ENCODE measurements around the gene AXIN1. TPM values are rescaled to one million over a fixed set of nuclear protein-coding genes. Genes with fewer than 3 reads are reported as not detected.

The AXIN1 gene
- total and polyA plus RNA-seq, 9 of the 15 experiments (the other 6 are each of a cell fraction or from before 2014, with no cell fraction given) = 0.42 to 58.0 (median 25.9) TPM

GRCh38 chr16:359067-359763 is 6.7 kb upstream of the AXIN1 start:
- in situ Hi-C loops (cut with MboI) = no loop called here
- no peak for FAIRE-seq
- TF ChIP-seq POU5F1 (IDR thresholded peaks at IDR 0.05; ENCODE audit: borderline replicate concordance, low read depth, low read length, partially characterized antibody) (no peak), MYNN (IDR thresholded peaks at IDR 0.05) (no peak), MYNN (CRISPR knock-in tag; IDR thresholded peaks at IDR 0.05) (no peak), ZNF717 (CRISPR knock-in tag; IDR thresholded peaks at IDR 0.05) (no peak), MAFF (IDR thresholded peaks at IDR 0.05; ENCODE audit: low read length) (no peak), ZNF589 (CRISPR knock-in tag; IDR thresholded peaks at IDR 0.05; ENCODE audit: low read depth) (no peak), ZNF561 (CRISPR knock-in tag; conservative IDR thresholded peaks at IDR 0.05) (no peak), SMARCA5 (IDR thresholded peaks at IDR 0.05) (no peak), ZBTB7A (IDR thresholded peaks at IDR 0.05; ENCODE audit: borderline replicate concordance, control insufficient read depth, low read depth, low read length) (no peak), NRF1 (conservative IDR thresholded peaks at IDR 0.05 in 1 of 2, IDR thresholded peaks at IDR 0.05 in 1 of 2) (no peak), RBM25 (IDR thresholded peaks at IDR 0.05; ENCODE audit: low read depth, low read length, severe bottlenecking) (no peak), TGIF2 (CRISPR knock-in tag; IDR thresholded peaks at IDR 0.05) (no peak), GATA2 (CRISPR knock-in tag; IDR thresholded peaks at IDR 0.05) (no peak), SOX6 (IDR thresholded peaks at IDR 0.05) (no peak), ZNF277 (CRISPR knock-in tag; IDR thresholded peaks at IDR 0.05; ENCODE audit: borderline replicate concordance) (no peak), RAD51 (IDR thresholded peaks at IDR 0.05; ENCODE audit: borderline replicate concordance, low read depth) (no peak)

More at GRCh38 chr16:359067-359763, 6.7 kb upstream of the AXIN1 start:
- no peaks in the 10 kb centered on the region for H3K36me3 ChIP-seq (ENCODE audit: control insufficient read depth, insufficient read depth, low read length)
- H3K79me2 ChIP-seq (ENCODE audit: control insufficient read depth, insufficient read depth, low read length) = no peaks in the 10 kb centered on the region
- no peaks in the 10 kb centered on the region for H3K9me3 ChIP-seq (replicated peaks; ENCODE audit: control insufficient read depth, insufficient read depth, low read depth, low read length)
- no peak for ATAC-seq
- H3K9me1 ChIP-seq (ENCODE audit: control insufficient read depth, insufficient read depth, low read length) = no peaks in the 10 kb centered on the region
- H3K27ac ChIP-seq (ENCODE audit: extremely low read depth, low read depth, low read length) = no peak overlapping the region
- peak overlapping the region in 1 of 2 experiments; percentile 28; a peak in 1 of 4 replicates for H3K9ac ChIP-seq (ENCODE audit: insufficient read depth in 1 of 2, low read depth in 2 of 2, low read length in 2 of 2)
- H3K4me2 ChIP-seq (ENCODE audit: insufficient read depth, low read length) = no peak overlapping the region
- H3K27me3 ChIP-seq (ENCODE audit: control insufficient read depth in 2 of 2, insufficient read depth in 2 of 2, low read length in 2 of 2) = no peaks in the 10 kb centered on the region
- H3K4me1 ChIP-seq (replicated peaks in 1 of 2; ENCODE audit: control insufficient read depth in 2 of 2, insufficient read depth in 2 of 2, low read length in 2 of 2) = peaks cover under 1 to 70% of the 10 kb centered on the region in 2 experiments; a peak in 3 of 5 replicates
- no peak overlapping the region for H2AFZ ChIP-seq (ENCODE audit: low read depth, low read length)
- H3K4me3 ChIP-seq = no peak overlapping the region
- WGBS (ENCODE audit: insufficient coverage, low coverage, missing lambda C conversion rate) = 51% methylated on average over 14 of the region's 19 CpGs
- BruUV-seq (replicated peaks) = no TSS peak
- no peaks in the 10 kb centered on the region for H4K20me1 ChIP-seq (replicated peaks; ENCODE audit: control insufficient read depth, insufficient read depth, low read length)
- DNase-seq (ENCODE audit: extremely low read depth in 1 of 4, low spot score in 3 of 4) = no peak
- POLR2A ChIA-PET = no interaction called here
- intact Hi-C loops (cut with micrococcal nuclease) = no loop called here
- CTCF ChIA-PET (ENCODE audit: low intra/inter-chr PET ratio) = interaction anchor here (0.6 kb wide), 1 partner anchor 165 kb away, joined by 4 read pairs; no protein-coding TSS in a partner anchor

All from K562 (cell line).